Uterus (tissue), 2 donors: ENCODE measurements around the gene CDKL1.

Experiments
- CTCF ChIP-seq, 4 experiments: fragments of 200-600 bp in 2 of 4; fragments of 450-650 bp in 2 of 4; sonication (generic) in 2 of 4; IDR thresholded peaks; one replicate each; pipeline ENCODE4 v1.5.1; 2016 to 2019; ENCODE audit warnings: antibody characterized with exemption in 4 of 4, mild to moderate bottlenecking in 2 of 4, moderate library complexity in 1 of 4
- POLR2A ChIP-seq, 2 donors: fragments of 450-650 bp; IDR thresholded peaks; one replicate each; pipeline ENCODE4 v1.6.1; 2016; ENCODE audit warnings: antibody characterized with exemption in 2 of 2, mild to moderate bottlenecking in 1 of 2, moderate library complexity in 1 of 2

- TF ChIP-seq CTCF (IDR thresholded peaks at IDR 0.05), result no peak
- TF ChIP-seq POLR2A (IDR thresholded peaks at IDR 0.05), result no peak
These were observed 108.5 kb downstream of the CDKL1 start for GRCh38 chr14:50288146-50288545.
